ENCODE measurements around the gene HAL. TPM values are rescaled to one million over a fixed set of nuclear protein-coding genes. Genes with fewer than 3 reads are reported as not detected.

HAL gene
- polyA plus RNA-seq, 1 of the 3 experiments (the other 2 are of a cell fraction) = 0.08 TPM

DNA sequence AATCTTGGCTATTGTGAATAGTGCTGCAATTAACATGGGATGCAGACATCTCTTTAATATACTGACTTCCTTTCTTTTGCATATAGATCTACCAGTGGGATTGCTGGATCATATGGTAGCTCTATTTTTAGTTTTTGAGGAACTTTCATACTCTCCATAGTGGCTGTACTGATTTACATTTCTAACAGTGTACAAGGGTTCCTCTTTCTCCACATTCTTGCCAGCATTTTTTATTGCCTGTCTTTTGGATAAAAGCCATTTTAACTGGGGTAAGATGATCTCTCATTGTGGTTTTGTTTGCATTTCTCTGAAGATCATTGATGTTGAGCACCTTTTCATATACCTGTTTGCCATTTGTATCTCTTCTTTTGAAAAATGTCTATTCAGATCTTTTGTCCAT is 44.6 kb downstream of the HAL start:
- CTCF ChIA-PET = interaction anchor here (1.6 to 6.1 kb wide), 2 partner anchors 33 kb away, joined by 4 to 37 read pairs; no protein-coding TSS in a partner anchor
- Histone ChIP-seq H4K20me1 (ENCODE audit: insufficient read depth) (no peaks in the 10 kb centered on the region), H3K79me2 (ENCODE audit: insufficient read depth) (no peaks in the 10 kb centered on the region), H3K4me3 (ENCODE audit: low read depth in 2 of 2, low read length in 1 of 2) (no peak overlapping the region), H3K27ac (ENCODE audit: low read depth in 2 of 2, low read length in 1 of 2) (no peak overlapping the region), H3K27me3 (ENCODE audit: insufficient read depth) (no peaks in the 10 kb centered on the region), H3K4me1 (ENCODE audit: control insufficient read depth in 1 of 2, insufficient read depth in 2 of 2, low read depth in 1 of 2, low read length in 1 of 2) (no peaks in the 10 kb centered on the region), H2AFZ (ENCODE audit: low read depth) (no peak overlapping the region), H3K9ac (no peak overlapping the region), H3K9me2 (no peaks in the 10 kb centered on the region), H3K4me2 (no peak overlapping the region), H3K36me3 (replicated peaks in 1 of 2; ENCODE audit: control insufficient read depth in 1 of 2, insufficient read depth in 2 of 2, low read length in 1 of 2) (no peaks in the 10 kb centered on the region), H3K9me3 (no peaks in the 10 kb centered on the region), H3F3A (replicated peaks; ENCODE audit: insufficient read depth) (no peaks in the 10 kb centered on the region)
- POLR2A ChIA-PET = interaction anchor here (1.0 kb wide), 1 partner anchor 9 kb away, joined by 4 read pairs; the partner anchor contains the start of genes AMDHD1 and CCDC38
- TF ChIP-seq, protein P1, sequence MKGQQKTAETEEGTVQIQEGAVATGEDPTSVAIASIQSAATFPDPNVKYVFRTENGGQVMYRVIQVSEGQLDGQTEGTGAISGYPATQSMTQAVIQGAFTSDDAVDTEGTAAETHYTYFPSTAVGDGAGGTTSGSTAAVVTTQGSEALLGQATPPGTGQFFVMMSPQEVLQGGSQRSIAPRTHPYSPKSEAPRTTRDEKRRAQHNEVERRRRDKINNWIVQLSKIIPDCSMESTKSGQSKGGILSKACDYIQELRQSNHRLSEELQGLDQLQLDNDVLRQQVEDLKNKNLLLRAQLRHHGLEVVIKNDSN (IDR thresholded peaks at IDR 0.05; ENCODE audit: borderline replicate concordance, low read depth) = no peak
- no peak for TF ChIP-seq FOXM1 (IDR thresholded peaks at IDR 0.05; ENCODE audit: low read depth)
- TF ChIP-seq GATA2 (CRISPR knock-in tag; IDR thresholded peaks at IDR 0.05) = no peak
- no peak for TF ChIP-seq EZH2phosphoT487 (IDR thresholded peaks at IDR 0.05; ENCODE audit: borderline replicate concordance, low read depth)
- TF ChIP-seq POLR2AphosphoS5 (IDR thresholded peaks at IDR 0.05; ENCODE audit: low read depth, low read length) = no peak
- no peak for DNase-seq

DNA sequence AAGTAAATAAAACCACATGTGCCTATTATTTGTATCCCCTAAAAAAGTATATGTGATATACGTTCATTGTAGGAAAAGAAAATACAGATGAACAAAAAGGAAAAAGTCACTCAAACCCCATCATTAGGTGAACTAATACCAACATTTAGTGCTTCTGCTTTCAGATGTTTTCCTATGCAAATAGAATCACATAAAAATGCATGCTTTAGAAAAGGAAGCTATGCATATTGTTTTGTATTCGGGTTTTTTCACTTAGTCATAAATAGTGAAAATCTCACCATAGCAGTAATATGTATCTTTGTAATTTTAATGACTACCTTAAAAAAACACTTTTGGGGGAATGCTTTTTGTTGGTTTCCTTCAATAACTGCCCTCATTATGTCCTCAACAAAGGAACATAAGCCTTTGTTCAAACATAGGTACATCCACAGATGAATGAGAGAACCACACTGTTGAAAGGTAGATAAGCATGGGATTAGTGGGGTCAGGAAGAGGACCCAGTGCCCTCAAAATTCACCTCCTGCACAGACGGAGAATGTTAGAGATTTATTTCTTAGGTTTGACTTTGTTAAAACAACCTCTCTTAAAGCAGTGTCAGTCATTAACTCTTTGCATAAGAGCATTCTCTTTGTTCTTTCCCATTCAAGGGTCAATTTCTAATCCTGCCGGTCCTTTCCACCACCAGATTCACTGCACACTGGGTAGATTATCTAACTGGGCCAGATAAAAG is 46.5 kb downstream of the HAL start:
- Histone ChIP-seq H4K20me1 (ENCODE audit: insufficient read depth) (no peaks in the 10 kb centered on the region), H3K9me2 (no peaks in the 10 kb centered on the region), H3K9ac (no peak overlapping the region), H3K27ac (ENCODE audit: low read depth in 2 of 2, low read length in 1 of 2) (no peak overlapping the region), H3K79me2 (ENCODE audit: insufficient read depth) (no peaks in the 10 kb centered on the region), H2AFZ (ENCODE audit: low read depth) (no peak overlapping the region), H3K4me1 (ENCODE audit: control insufficient read depth in 1 of 2, insufficient read depth in 2 of 2, low read depth in 1 of 2, low read length in 1 of 2) (no peaks in the 10 kb centered on the region), H3F3A (replicated peaks; ENCODE audit: insufficient read depth) (no peaks in the 10 kb centered on the region), H3K36me3 (replicated peaks in 1 of 2; ENCODE audit: control insufficient read depth in 1 of 2, insufficient read depth in 2 of 2, low read length in 1 of 2) (no peaks in the 10 kb centered on the region), H3K27me3 (ENCODE audit: insufficient read depth) (no peaks in the 10 kb centered on the region), H3K4me2 (no peak overlapping the region), H3K9me3 (no peaks in the 10 kb centered on the region), H3K4me3 (ENCODE audit: low read depth in 2 of 2, low read length in 1 of 2) (no peak overlapping the region)
- POLR2A ChIA-PET = no interaction called here
- CTCF ChIA-PET = interaction anchor here (1.6 kb wide), 1 partner anchor 32 kb away, joined by 4 read pairs; no protein-coding TSS in a partner anchor
- no peak for DNase-seq
- 66% methylated on average over 4 of the region's 4 CpGs for WGBS (ENCODE audit: low lambda C conversion rate)
- no peak for TF ChIP-seq JUND (IDR thresholded peaks at IDR 0.05)
- TF ChIP-seq EP300 (IDR thresholded peaks at IDR 0.05; ENCODE audit: borderline replicate concordance in 1 of 2, low read depth in 1 of 2, low read length in 1 of 2) = no peak
- no peak for TF ChIP-seq FOXM1 (IDR thresholded peaks at IDR 0.05; ENCODE audit: low read depth)
- no peak for TF ChIP-seq FOSL2 (IDR thresholded peaks at IDR 0.05; ENCODE audit: borderline replicate concordance, low read depth)
- no peak for TF ChIP-seq GATA2 (CRISPR knock-in tag; IDR thresholded peaks at IDR 0.05)
- no peak for TF ChIP-seq NRF1 (IDR thresholded peaks at IDR 0.05; ENCODE audit: low read depth, low read length)
- TF ChIP-seq, protein P2, sequence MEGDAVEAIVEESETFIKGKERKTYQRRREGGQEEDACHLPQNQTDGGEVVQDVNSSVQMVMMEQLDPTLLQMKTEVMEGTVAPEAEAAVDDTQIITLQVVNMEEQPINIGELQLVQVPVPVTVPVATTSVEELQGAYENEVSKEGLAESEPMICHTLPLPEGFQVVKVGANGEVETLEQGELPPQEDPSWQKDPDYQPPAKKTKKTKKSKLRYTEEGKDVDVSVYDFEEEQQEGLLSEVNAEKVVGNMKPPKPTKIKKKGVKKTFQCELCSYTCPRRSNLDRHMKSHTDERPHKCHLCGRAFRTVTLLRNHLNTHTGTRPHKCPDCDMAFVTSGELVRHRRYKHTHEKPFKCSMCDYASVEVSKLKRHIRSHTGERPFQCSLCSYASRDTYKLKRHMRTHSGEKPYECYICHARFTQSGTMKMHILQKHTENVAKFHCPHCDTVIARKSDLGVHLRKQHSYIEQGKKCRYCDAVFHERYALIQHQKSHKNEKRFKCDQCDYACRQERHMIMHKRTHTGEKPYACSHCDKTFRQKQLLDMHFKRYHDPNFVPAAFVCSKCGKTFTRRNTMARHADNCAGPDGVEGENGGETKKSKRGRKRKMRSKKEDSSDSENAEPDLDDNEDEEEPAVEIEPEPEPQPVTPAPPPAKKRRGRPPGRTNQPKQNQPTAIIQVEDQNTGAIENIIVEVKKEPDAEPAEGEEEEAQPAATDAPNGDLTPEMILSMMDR (IDR thresholded peaks at IDR 0.05) = no peak
- no peak for TF ChIP-seq SMC3 (IDR thresholded peaks at IDR 0.05; ENCODE audit: low read depth, low read length)
- no peak for TF ChIP-seq GABPA (IDR thresholded peaks at IDR 0.05; ENCODE audit: low read depth)
- TF ChIP-seq TEAD4 (IDR thresholded peaks at IDR 0.05; ENCODE audit: borderline replicate concordance, insufficient read depth) = no peak
- TF ChIP-seq RAD21 (IDR thresholded peaks at IDR 0.05; ENCODE audit: low read length) = no peak
- no peak for TF ChIP-seq MEF2A (IDR thresholded peaks at IDR 0.05; ENCODE audit: borderline replicate concordance, low read depth)
- no peak for TF ChIP-seq TCF12 (IDR thresholded peaks at IDR 0.05)
- TF ChIP-seq, protein P3, sequence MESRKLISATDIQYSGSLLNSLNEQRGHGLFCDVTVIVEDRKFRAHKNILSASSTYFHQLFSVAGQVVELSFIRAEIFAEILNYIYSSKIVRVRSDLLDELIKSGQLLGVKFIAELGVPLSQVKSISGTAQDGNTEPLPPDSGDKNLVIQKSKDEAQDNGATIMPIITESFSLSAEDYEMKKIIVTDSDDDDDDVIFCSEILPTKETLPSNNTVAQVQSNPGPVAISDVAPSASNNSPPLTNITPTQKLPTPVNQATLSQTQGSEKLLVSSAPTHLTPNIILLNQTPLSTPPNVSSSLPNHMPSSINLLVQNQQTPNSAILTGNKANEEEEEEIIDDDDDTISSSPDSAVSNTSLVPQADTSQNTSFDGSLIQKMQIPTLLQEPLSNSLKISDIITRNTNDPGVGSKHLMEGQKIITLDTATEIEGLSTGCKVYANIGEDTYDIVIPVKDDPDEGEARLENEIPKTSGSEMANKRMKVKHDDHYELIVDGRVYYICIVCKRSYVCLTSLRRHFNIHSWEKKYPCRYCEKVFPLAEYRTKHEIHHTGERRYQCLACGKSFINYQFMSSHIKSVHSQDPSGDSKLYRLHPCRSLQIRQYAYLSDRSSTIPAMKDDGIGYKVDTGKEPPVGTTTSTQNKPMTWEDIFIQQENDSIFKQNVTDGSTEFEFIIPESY (IDR thresholded peaks at IDR 0.05; ENCODE audit: borderline replicate concordance, low read depth) = no peak
- TF ChIP-seq SIN3A (IDR thresholded peaks at IDR 0.05; ENCODE audit: borderline replicate concordance, low read depth, low read length) = no peak
- TF ChIP-seq CHD2 (IDR thresholded peaks at IDR 0.05; ENCODE audit: low read length, partially characterized antibody) = no peak
- TF ChIP-seq, protein P4, sequence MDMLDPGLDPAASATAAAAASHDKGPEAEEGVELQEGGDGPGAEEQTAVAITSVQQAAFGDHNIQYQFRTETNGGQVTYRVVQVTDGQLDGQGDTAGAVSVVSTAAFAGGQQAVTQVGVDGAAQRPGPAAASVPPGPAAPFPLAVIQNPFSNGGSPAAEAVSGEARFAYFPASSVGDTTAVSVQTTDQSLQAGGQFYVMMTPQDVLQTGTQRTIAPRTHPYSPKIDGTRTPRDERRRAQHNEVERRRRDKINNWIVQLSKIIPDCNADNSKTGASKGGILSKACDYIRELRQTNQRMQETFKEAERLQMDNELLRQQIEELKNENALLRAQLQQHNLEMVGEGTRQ (IDR thresholded peaks at IDR 0.05; ENCODE audit: borderline replicate concordance, low read depth, low read length) = no peak
- TF ChIP-seq NFIC (IDR thresholded peaks at IDR 0.05; ENCODE audit: borderline replicate concordance) = no peak
- TF ChIP-seq, protein P1 (IDR thresholded peaks at IDR 0.05; ENCODE audit: borderline replicate concordance, low read depth) = no peak
